ENCODE data around the gene BCDIN3D. TPM values are rescaled to one million over a fixed set of nuclear protein-coding genes. Genes with fewer than 3 reads are reported as not detected.
"Not testable (repeated sequence)": the region's sequence is repeated elsewhere in the genome, so short reads cannot be mapped to it uniquely, and the experiment has no call there.

Gene BCDIN3D
- total RNA-seq, 4 donors from 2014 or later, result 3.2 to 7.4 (median 6.3) TPM

- H3K4me3 ChIP-seq (ENCODE audit: low read depth, poor library complexity, severe bottlenecking), result no peak overlapping the region
- WGBS, 2 donors, result 74 to 83% methylated on average over 3 of the region's 3 CpGs
- TF ChIP-seq CTCF (IDR thresholded peaks at IDR 0.05), result no peak
- no peak for TF ChIP-seq POLR2A (IDR thresholded peaks at IDR 0.05)
- intact Hi-C loops (cut with DNase I; ENCODE audit: low total_unique reads), result no loop called here
- DNase-seq (ENCODE audit: low spot score in 2 of 2), result peak in 1 of 2 donors; percentile 54
Measured at GRCh38 chr12:49873361-49873934, 30.5 kb upstream of the BCDIN3D start.

- WGBS, 2 donors, result 60 to 68% methylated on average over 6 of the region's 6 CpGs
- peak in 1 of 2 donors; percentile 60 for DNase-seq (ENCODE audit: low spot score in 2 of 2)
- TF ChIP-seq POLR2A (IDR thresholded peaks at IDR 0.05), result no peak
- no peak for TF ChIP-seq CTCF (IDR thresholded peaks at IDR 0.05)
- intact Hi-C loops (cut with DNase I; ENCODE audit: low total_unique reads), result no loop called here
- no peak overlapping the region for H3K4me3 ChIP-seq (ENCODE audit: low read depth, poor library complexity, severe bottlenecking)
Measured at GRCh38 chr12:49872781-49873181, 29.9 kb upstream of the BCDIN3D start.

- intact Hi-C loops (cut with DNase I; ENCODE audit: low total_unique reads), result no loop called here
- 93 to 96% methylated on average over 5 of the region's 5 CpGs for WGBS, 2 donors
- peak in 1 of 2 donors; percentile 64 for DNase-seq (ENCODE audit: low spot score in 2 of 2)
- H3K4me3 ChIP-seq (ENCODE audit: low read depth, poor library complexity, severe bottlenecking), result no peak overlapping the region
- no peak for TF ChIP-seq POLR2A (IDR thresholded peaks at IDR 0.05)
- TF ChIP-seq CTCF (IDR thresholded peaks at IDR 0.05), result no peak
Measured at GRCh38 chr12:49872381-49872780, 29.5 kb upstream of the BCDIN3D start.

GRCh38 chr12:49871811-49872251, 28.9 kb upstream of the BCDIN3D start:
- DNase-seq (ENCODE audit: low spot score in 2 of 2), result peak in 1 of 2 donors; percentile 62

GRCh38 chr12:49871263-49871561, 28.3 kb upstream of the BCDIN3D start:
- intact Hi-C loops (cut with DNase I; ENCODE audit: low total_unique reads), result no loop called here
- WGBS, 2 donors, result 76 to 94% methylated on average over 4 of the region's 4 CpGs
- H3K4me3 ChIP-seq (ENCODE audit: low read depth, poor library complexity, severe bottlenecking), result no peak overlapping the region
- no peak for DNase-seq (ENCODE audit: low spot score in 2 of 2)
- no peak for TF ChIP-seq CTCF (IDR thresholded peaks at IDR 0.05)
- no peak for TF ChIP-seq POLR2A (IDR thresholded peaks at IDR 0.05)

More at GRCh38 chr12:49871811-49872251, 28.9 kb upstream of the BCDIN3D start:
- intact Hi-C loops (cut with DNase I; ENCODE audit: low total_unique reads); H3K4me3 ChIP-seq (ENCODE audit: low read depth, poor library complexity, severe bottlenecking): not testable (repeated sequence)
- 94 to 95% methylated on average over 8 of the region's 8 CpGs for WGBS, 2 donors

- TF ChIP-seq POLR2A (IDR thresholded peaks at IDR 0.05), result no peak
- no peak for TF ChIP-seq CTCF (IDR thresholded peaks at IDR 0.05)
- WGBS, 2 donors, result 95% methylated on average over 11 of the region's 11 CpGs
- intact Hi-C loops (cut with DNase I; ENCODE audit: low total_unique reads), result no loop called here
Measured at GRCh38 chr12:49870501-49871262, 27.8 kb upstream of the BCDIN3D start.

More at GRCh38 chr12:49870501-49871262, 27.8 kb upstream of the BCDIN3D start:
- peak in 1 of 2 donors; percentile 58 for DNase-seq (ENCODE audit: low spot score in 2 of 2)
- no peak overlapping the region for H3K4me3 ChIP-seq (ENCODE audit: low read depth, poor library complexity, severe bottlenecking)
